GM19238 (cell line): ENCODE results near the gene PDK2.
"Not testable (repeated sequence)": the region's sequence is repeated elsewhere in the genome, so short reads cannot be mapped to it uniquely, and the experiment has no call there.

Experiments
- DNase-seq: peaks from one replicate; pipeline ENCODE4 v3.0.0; 2011; ENCODE audit warnings: low spot score; ENCODE audit not compliant: insufficient read length

PDK2 gene

DNA sequence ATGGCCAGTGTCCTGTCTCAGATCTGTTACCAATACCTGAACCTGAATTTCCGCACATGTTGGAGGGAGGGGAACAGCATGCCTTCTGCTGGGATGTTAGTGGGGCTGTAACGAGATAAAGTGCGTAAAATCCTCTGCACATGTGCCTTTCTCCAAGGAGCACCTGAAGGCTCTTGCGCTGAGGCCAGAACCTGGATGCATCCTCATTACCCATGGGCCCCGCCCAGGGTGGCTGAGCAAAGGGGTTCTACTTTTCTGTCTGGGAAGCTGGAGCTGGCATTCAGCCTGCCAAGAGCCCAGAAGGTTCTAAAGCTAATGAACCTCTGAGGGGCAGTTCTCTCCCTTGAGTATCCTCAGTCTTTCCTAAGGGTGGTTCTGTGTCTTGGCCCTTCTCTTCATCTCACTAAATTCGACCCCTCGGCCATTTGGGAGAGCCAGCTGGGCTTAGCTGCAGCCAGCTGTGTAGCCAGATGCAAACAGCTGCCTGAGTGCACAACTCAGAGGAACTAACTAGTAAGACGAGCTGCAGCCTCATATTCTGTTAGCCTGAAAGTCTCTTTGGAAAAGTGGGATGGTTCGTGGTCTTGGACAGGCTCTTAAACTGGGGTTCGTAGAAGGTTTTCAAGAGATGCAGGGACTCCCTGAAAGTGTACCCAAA lies 36.7 kb upstream of the PDK2 start:
- DNase-seq, result no peak

DNA sequence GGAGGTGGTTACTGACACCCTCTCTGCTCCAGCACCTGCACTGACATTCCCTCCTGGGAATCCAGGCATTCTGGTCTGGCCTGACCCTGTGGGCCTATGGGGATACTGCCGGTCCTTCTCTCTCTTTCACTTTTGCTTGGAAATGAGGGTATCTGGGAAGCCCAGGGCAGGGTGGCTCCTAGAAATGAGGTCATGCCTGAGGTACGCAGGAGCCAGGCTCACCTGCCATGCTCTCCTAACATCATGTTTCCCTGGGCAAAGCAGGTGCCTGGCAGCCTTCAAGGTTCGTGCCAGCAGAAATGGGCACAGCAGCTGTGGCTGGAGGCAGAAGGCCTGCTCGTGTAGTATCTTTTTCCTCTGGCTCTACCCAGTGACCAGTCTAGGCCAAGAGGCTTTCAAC lies 35.9 kb upstream of the PDK2 start:
- DNase-seq, result no peak

DNA sequence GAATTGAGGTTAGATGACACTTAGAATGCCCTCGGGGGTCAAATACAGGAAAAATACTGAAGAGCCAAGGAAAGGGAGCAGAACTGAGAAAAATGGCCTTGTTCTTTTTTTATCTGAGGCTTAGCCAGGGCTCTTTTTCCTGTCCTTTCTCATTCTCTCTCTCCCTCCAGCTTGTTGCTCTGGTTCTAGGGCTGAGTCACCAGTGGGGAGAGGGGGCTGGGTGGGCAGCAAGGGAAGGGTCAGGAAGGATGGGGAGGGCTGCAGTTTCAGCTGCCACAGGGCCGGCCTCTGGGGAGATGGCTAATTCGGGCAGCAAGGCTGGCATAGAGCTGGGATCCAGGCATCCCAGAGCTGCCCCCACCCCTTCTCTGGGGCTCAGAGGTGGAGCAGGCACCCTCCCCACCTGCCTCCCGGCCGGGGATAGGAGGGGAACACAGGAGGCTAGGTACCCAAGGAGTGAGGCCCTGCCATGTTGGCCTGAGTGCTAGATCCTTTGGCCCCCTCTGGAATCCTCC lies 35.3 kb upstream of the PDK2 start:
- DNase-seq, result no peak

DNA sequence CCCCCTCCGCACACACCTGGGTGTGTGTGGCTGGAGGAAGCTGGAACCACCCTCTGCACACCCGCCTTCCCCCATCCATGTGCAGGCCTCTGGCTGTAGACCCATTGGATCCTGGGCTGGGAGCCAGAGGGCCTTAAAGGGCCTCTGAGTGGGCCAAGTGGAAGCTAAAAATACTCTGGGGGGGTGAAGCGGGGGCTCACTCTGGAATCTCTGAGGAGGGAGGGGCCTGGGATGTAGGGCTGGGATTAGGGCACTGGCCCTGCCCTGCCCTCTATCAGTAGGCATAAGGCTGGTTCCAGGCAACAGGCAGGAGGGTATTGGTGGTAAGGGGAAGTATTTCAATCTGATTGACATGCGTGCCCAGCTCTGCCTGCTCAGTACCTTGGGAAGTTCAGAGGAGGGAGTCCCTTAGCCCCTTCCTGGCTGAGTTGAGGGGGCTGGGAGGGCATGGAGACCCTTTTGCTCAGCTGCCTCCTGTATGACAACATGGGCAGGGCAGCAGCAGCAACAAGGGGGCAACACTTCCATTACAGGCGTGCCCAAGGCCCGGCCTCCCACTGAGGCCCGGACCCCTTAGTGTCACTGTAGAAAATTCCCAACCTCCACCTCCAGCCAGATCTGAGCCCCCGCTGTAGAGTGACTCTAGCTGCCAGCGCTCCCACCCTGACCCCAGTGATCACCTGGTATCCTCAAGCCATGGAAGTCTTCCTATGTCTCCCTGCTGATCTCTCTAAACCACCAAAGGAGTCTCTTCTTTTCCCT lies 34.0 kb upstream of the PDK2 start:
- DNase-seq, result no peak

DNA sequence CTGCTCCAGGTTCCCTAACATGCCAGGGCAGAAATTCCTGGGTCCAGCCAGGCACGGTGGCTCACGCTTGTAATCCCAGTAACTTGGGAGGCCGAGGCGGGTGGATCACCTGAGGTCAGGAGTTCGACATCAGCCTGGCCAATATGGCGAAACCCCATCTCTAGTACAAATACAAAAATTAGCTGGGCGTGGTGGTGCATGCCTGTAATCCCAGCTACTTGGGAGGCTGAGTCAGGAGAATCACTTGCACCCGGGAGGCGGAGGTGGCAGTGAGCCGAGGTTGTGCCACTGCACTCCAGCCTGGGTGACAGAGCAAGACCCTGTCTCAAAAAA lies 33.5 kb upstream of the PDK2 start:
- not testable (repeated sequence) for DNase-seq

DNA sequence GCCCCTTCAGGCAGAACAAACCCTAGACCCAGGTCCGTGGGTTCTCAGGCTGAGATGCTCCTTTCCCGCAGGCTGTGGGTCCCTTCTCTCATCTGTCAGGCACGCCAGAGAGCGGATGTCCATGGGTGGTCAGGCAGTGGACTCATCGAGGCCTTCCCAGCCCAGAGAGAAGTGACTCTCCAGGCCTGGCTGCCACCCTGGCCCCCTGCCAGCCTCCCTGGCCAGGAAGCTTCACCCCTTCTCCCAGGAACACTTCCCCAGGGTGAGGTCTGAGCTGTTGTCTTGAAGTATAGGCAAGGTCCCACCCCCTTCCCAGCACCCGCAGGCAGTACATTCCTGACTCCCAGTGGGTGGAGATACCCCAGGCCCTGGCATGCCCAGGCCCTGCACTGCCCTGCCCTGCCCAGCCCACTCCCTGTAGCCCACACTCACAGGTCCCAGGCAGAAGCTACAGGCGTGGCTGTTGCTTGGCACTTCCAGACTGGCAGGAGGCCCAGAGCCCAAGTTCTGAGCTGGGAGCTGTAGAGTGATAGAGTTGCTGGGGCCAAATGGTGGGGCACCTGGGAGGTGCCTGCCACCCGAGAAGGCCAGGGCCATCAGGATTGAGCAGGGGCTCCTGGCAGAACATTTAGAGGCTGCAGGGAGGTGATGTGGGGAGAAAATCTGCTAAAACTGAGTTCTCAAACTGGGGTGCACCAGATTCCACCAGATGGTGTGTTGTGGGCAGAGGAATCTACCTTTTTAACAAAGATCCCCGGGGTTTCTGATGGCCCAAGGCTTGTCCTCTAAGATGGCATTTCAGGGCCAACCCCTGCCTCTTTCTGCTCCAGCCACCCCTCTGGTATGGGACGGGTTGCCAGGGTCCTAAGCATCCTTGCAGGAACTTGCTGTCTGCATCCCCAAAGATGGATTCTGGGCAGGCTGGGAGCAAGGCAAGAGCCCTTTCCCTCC lies 32.6 kb upstream of the PDK2 start:
- DNase-seq, result no peak

DNA sequence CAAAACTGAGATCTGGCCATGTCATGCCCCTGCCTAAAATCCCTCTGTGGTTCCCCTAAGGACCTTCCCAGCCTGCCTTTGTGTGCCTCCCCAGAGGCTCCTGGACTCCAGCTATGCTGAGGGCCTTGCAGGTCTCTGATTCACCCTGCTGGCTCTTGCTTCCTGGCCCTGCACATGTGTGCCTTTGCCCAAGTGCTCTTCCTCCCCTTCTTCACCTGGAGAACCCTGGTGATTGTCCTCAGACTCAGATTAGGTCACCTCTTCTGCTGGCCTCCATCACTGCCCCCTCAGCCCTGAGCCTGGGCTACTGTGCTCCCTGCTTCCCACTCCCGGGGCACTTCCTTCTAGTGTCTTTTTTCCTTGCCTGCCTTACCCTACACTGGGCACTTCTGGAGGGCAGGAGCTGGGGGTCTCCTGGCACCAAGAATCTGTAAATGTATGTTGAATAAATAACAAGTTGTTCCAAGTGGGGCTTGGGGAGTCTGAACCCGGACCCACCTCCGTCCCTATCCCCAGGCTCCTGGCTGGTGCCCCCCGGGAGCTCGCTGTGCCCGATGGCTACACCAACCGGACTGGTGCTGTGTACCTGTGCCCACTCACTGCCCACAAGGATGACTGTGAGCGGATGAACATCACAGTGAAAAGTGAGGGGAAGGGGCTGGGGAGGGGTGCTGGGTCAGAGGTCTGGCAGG lies 31.4 kb upstream of the PDK2 start:
- no peak for DNase-seq

DNA sequence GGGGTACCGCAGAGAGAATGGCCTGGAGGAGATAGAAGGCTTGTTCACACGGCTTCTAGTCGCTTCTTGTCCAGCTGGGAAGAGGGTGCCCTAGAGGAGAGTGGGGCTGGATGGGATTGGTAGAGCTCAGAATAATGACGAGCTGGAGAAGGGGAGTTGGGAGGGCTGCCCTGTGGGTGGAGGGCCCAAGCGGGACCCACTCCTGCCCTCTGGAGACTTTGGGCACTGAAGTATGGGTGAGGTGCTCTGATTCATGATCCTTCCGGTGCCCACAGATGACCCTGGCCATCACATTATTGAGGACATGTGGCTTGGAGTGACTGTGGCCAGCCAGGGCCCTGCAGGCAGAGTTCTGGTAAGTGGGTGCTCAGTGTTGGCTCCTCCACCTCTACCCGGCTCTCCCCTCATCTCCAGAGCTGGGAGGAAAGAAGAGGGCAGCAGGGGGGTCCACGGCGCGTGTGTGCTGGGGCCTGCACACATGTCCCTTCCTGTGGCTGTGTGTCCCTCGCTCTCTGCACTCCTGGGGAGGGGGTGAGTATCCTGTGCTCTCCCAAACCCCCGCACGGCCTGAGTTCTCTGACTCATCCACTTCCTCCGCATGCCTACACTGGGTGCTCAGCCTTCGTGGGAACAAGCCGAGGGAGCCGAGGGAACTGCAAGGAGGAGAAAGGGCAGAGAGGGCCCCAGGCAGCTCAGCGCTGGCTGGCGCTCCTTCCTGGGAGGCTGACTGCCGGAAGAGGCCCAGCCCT lies 30.7 kb upstream of the PDK2 start:
- no peak for DNase-seq

DNA sequence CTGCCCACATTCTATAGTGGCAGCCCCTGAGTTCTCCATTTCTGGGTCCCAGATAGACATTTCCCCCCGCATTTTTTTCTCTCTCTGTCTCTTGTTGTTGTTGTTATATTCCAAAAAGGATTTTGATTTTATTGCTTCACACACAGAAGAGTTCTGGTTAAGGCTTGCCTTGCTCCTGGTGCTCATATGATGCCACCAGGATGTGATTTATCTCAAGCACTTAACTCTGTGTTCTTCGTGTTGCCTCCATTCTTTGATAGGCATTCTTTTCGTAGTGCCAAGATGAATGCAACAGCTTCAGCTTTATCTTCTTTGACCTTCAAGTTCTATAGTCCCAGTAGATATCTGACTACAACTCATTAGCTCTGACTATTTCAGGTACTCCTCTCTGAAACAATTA lies 30.1 kb upstream of the PDK2 start:
- no peak for DNase-seq

DNA sequence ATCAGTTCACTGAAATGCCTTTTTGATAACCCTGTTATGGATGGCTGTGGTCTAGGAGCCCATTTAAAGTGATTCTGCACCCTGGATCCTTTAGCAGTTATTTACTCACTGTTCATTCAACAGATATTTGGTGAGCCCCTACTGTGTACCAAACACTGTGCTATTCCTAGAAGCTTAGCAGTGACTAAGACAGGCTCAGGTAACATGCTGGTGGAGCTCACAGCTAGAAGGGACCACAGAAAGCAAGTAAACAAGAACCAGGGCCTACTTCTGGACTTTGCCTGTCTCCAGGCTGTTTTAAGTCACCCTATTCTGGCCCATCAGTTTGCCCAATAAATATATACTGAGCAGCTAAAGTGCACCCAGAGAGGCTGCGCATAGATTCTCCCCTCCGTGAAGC lies 28.2 kb upstream of the PDK2 start:
- DNase-seq, result no peak

DNA sequence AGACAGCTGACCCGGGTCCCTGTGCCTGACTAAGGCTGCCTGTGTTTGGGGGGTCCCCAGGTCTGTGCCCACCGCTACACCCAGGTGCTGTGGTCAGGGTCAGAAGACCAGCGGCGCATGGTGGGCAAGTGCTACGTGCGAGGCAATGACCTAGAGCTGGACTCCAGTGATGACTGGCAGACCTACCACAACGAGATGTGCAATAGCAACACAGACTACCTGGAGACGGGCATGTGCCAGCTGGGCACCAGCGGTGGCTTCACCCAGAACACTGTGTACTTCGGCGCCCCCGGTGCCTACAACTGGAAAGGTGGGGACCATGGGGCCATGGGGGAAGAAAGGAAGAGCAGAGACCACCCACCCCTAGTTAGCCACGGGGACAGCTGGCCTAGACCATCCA lies 27.2 kb upstream of the PDK2 start:
- no peak for DNase-seq

DNA sequence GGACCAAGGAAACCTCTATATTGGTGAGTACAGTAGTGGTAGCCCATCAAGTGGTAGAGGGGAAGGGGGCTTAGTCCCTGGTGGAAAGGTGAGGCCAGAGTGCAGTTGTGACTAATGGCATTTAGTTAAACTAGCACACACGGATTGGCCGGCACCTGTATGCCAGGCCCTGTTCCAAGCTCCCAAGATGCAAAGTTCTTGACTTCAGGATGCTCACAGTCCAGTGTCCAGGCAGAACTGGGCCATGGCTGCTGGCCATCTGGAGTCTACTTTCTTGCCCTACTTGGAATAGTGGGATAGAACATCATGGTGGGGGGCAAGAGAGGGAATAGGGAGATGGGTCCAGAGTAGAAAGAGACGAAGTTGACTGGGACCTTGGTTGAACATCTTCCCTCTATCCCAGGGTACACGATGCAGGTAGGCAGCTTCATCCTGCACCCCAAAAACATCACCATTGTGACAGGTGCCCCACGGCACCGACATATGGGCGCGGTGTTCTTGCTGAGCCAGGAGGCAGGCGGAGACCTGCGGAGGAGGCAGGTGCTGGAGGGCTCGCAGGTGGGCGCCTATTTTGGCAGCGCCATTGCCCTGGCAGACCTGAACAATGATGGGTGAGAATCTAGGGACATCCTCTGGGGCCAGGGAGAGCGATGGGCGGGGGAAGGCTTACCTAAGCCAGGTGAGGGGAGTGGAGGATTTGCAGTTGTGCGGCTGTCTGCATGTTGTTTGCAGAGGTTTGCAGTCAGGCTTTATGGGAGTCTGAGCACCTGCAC lies 24.1 kb upstream of the PDK2 start:
- no peak for DNase-seq

DNA sequence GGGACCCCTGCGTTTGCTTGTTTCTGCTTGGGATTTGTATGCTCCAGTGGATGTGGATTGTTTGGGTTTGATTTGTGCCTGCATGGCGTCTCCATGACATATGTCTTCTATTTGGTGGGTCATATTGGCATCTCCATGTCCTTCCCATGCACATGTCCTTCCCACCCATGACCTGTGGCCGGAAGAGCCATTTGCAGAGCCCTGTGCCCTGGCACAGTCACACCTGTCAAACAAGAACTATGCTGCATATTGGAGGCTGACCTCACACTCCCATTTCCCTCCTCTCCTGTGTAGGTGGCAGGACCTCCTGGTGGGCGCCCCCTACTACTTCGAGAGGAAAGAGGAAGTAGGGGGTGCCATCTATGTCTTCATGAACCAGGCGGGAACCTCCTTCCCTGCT lies 23.5 kb upstream of the PDK2 start:
- DNase-seq, result no peak

DNA sequence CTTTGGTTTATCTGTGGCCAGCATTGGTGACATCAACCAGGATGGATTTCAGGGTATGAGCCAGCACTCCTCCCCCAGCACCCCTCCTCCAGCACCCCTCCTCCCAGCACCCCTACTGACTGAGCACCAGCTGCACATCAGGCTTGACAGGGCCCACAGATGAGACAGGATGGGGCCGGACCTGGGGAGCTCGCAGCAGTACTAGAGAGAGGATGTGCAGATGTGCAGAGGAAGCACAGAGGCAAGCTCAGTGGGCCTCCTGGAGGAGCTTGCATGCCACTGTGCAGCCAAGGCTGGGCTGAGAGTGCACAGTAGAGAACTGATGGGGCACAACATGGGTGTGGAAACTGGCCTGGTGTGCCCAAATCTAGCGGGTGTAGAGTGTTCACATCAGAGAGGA lies 23.0 kb upstream of the PDK2 start:
- DNase-seq, result no peak

DNA sequence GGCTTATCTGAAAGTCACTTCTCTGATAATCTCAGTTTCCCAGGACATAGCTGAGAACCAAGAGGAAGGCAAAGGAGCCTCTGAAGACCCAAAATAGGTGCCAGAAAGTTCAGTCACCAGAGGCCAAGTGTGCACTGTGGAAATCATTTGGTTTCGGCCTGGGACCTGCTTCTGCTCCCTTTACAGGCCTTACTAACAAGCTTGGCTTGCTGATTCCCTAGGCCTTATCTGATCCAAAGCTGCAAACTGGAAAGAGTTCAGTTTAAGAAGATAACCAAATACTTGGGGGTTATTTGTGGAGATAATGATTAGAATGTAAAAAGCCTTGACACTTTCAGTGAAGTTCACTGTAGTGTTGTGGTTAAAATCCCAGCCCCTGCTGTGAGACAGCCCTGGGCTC lies 22.2 kb upstream of the PDK2 start:
- DNase-seq, result no peak

DNA sequence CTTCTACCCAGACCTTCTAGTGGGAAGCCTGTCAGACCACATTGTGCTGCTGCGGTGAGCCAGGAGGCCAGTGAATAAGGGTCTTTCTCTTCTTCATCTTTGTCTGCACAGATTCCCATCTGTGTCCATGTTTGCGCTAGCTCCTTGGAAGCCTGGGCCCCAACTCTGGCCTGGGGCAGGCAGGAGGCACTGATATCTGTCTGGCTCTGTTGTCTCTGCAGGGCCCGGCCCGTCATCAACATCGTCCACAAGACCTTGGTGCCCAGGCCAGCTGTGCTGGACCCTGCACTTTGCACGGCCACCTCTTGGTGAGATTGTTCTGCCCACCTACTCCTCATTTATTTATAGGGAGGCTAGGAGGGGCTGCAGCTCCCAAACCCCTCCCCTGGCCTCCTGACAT lies 20.9 kb upstream of the PDK2 start:
- no peak for DNase-seq

DNA sequence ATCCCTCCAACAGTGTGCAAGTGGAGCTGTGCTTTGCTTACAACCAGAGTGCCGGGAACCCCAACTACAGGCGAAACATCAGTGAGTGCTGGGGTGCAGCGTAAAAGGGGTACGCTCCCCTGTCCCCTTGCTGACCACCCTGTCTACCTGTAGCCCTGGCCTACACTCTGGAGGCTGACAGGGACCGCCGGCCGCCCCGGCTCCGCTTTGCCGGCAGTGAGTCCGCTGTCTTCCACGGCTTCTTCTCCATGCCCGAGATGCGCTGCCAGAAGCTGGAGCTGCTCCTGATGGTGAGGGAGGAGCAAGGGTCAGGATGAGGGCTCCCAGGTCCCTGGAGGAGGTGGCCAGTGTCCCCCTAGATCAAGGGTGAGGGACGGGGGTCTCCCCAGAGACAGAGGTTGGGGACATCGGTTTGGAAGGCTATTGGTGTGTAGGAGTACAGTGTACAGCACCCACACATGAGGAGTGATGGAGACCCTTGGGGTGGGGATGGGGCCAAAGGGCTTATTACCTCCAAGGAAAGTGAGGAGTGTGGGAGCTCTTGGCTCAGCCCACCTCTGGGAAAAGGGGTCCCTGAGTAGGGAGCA lies 19.6 kb upstream of the PDK2 start:
- no peak for DNase-seq

DNA sequence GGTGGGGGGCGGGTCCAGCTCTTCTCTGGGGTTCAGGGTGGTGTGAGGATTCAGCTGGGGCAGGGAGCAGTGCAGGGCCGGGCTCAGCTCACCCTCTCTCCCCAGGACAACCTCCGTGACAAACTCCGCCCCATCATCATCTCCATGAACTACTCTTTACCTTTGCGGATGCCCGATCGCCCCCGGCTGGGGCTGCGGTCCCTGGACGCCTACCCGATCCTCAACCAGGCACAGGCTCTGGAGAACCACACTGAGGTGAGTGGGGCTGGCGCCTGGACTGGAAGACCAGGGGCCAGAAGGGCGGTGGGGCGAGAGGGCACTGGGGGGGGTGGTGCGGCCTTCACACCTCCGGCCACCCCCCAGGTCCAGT lies 18.9 kb upstream of the PDK2 start:
- DNase-seq, result no peak

DNA sequence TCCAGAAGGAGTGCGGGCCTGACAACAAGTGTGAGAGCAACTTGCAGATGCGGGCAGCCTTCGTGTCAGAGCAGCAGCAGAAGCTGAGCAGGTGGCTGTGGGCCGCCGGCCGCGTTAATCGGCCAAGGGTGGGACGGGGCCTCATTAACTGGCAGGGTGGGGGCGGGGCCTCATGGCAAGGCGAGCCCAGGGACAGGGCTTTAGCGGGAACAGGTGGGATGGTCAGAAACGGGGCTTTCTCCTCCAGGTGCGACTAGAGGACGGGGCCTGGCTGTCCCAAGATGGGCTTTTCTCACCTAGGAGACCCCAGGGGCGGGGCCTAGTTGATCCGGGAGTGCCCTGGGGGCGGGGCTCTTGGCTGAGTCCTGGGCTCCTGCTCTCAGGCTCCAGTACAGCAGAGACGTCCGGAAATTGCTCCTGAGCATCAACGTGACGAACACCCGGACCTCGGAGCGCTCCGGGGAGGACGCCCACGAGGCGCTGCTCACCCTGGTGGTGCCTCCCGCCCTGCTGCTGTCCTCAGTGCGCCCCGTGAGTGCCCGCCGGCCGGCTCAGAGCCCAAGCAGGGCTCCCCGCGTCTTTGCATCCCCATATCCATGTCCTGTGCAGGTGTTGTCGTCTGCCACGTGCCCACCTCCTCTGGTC lies 18.4 kb upstream of the PDK2 start:
- DNase-seq, result no peak
